Measurements from ENCODE around the gene EPHA1.
"Not testable (repeated sequence)": the region's sequence is repeated elsewhere in the genome, so short reads cannot be mapped to it uniquely, and the experiment has no call there.

The EPHA1 gene

DNA sequence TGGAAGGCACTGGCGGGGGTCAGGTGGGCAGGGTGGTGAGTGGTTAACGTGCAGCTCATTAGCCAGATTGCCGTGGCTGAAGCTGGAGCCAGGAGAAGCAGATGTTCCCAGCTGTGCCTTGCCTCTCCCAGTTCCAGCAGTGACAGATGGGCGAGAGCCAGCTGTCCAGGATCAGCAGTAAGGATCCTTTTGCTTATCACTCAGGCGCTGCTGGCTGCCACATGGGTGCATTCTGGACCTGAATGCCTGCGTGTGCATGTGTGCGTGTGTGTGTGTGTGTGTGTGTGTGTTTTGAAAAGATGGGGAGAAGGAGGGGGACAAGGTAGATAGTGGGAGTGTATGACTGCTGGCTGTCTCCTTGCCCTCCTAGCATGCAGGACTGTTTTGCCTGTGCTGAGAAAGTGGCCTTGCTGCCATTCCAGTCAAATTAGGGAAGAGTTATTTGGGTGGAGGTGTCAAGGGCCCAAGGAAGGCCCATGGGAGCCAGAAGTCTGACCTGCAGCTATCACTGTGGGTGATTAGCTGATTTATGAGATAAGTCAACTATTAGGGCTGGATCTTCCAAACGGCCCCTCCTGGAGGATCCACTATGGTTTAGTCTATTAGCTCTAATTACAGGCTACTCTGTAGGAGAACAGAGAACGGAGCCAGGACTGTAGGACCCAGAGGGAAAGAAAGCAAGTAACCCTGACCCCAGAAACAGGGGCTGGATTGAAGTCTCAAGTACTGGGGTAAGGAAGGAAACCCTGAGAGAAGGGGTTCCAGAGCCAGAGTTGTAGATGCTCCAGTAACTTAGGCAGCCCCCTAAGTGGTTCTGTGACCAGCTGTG, 3.3 kb downstream of the EPHA1 start:
- Histone ChIP-seq H3K79me2 (ENCODE audit: insufficient read depth, low read length) (peaks cover 12% of the 10 kb centered on the region), H3K9me2 (replicated peaks; ENCODE audit: low read depth, low read length) (no peaks in the 10 kb centered on the region), H3K4me2 (ENCODE audit: low read depth, low read length, poor library complexity, severe bottlenecking) (no peak overlapping the region), H3F3A (ENCODE audit: low read depth) (peaks cover 5% of the 10 kb centered on the region; the same call in 1 of the 2 replicates), H3K4me3 (ENCODE audit: low read length, poor library complexity, severe bottlenecking) (no peak overlapping the region), H3K36me3 (ENCODE audit: insufficient read depth, low read length) (no peaks in the 10 kb centered on the region), H3K9ac (ENCODE audit: low read depth, low read length, poor library complexity, severe bottlenecking) (no peak overlapping the region), H4K20me1 (ENCODE audit: insufficient read depth, low read length, poor library complexity, severe bottlenecking) (no peaks in the 10 kb centered on the region), H3K4me1 (ENCODE audit: insufficient read depth, low read length, poor library complexity, severe bottlenecking) (peaks cover 41% of the 10 kb centered on the region), H3K9me3 (ENCODE audit: insufficient read depth, low read depth, low read length) (no peaks in the 10 kb centered on the region), H2AFZ (ENCODE audit: low read length) (no peak overlapping the region), H3K27me3 (ENCODE audit: insufficient read depth, low read length, poor library complexity, severe bottlenecking) (no peaks in the 10 kb centered on the region)
- TF ChIP-seq EZH2phosphoT487 (IDR thresholded peaks at IDR 0.05; ENCODE audit: borderline replicate concordance) (no peak), CTCF (conservative IDR thresholded peaks at IDR 0.05; ENCODE audit: low read length) (no peak)

DNA sequence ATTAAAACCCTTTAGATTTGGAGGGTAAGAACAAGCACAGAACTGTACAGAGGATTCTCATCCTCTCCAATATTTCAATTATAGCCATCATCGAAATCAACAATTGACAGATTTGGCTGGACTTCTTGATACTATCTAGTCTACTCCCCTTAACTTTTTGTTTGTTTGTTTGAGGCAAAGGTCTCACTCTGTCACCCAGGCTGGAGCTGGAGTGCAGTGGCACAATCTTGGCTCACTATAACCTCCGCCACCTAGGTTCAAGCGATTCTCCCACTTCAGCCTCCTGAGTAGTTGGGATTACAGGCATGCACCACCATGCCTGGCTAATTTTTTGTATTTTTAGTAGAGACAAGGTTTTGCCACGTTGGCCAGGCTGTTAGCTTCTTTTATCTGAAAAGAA, 6.4 kb downstream of the EPHA1 start:
- H3K9me2 ChIP-seq (replicated peaks; ENCODE audit: low read depth, low read length); H3K79me2 ChIP-seq (ENCODE audit: insufficient read depth, low read length); H3F3A ChIP-seq (ENCODE audit: low read depth); H3K36me3 ChIP-seq (ENCODE audit: insufficient read depth, low read length); H3K4me3 ChIP-seq (ENCODE audit: low read length, poor library complexity, severe bottlenecking); H4K20me1 ChIP-seq (ENCODE audit: insufficient read depth, low read length, poor library complexity, severe bottlenecking); H3K27me3 ChIP-seq (ENCODE audit: insufficient read depth, low read length, poor library complexity, severe bottlenecking); H3K4me2 ChIP-seq (ENCODE audit: low read depth, low read length, poor library complexity, severe bottlenecking); H3K9ac ChIP-seq (ENCODE audit: low read depth, low read length, poor library complexity, severe bottlenecking); H3K9me3 ChIP-seq (ENCODE audit: insufficient read depth, low read depth, low read length); H2AFZ ChIP-seq (ENCODE audit: low read length): not testable (repeated sequence)
- peaks cover 18% of the 10 kb centered on the region for H3K4me1 ChIP-seq (ENCODE audit: insufficient read depth, low read length, poor library complexity, severe bottlenecking)

- H4K20me1 ChIP-seq (ENCODE audit: insufficient read depth, low read length, poor library complexity, severe bottlenecking) = no peaks in the 10 kb centered on the region
- no peak overlapping the region for H3K4me3 ChIP-seq (ENCODE audit: low read length, poor library complexity, severe bottlenecking)
- H2AFZ ChIP-seq (ENCODE audit: low read length) = no peak overlapping the region
- no peaks in the 10 kb centered on the region for H3K36me3 ChIP-seq (ENCODE audit: insufficient read depth, low read length)
- no peak overlapping the region for H3K9ac ChIP-seq (ENCODE audit: low read depth, low read length, poor library complexity, severe bottlenecking)
- TF ChIP-seq EZH2phosphoT487 (IDR thresholded peaks at IDR 0.05; ENCODE audit: borderline replicate concordance) = no peak
- H3K79me2 ChIP-seq (ENCODE audit: insufficient read depth, low read length) = no peaks in the 10 kb centered on the region
- H3K9me3 ChIP-seq (ENCODE audit: insufficient read depth, low read depth, low read length) = no peaks in the 10 kb centered on the region
- H3K9me2 ChIP-seq (replicated peaks; ENCODE audit: low read depth, low read length) = no peaks in the 10 kb centered on the region
- H3K27me3 ChIP-seq (ENCODE audit: insufficient read depth, low read length, poor library complexity, severe bottlenecking) = no peaks in the 10 kb centered on the region
- H3F3A ChIP-seq (ENCODE audit: low read depth) = no peaks in the 10 kb centered on the region
- H3K4me2 ChIP-seq (ENCODE audit: low read depth, low read length, poor library complexity, severe bottlenecking) = no peak overlapping the region
- H3K4me1 ChIP-seq (ENCODE audit: insufficient read depth, low read length, poor library complexity, severe bottlenecking) = peaks cover 8% of the 10 kb centered on the region
These were observed 7.4 kb downstream of the EPHA1 start for GRCh38 chr7:143401265-143401664.

DNA sequence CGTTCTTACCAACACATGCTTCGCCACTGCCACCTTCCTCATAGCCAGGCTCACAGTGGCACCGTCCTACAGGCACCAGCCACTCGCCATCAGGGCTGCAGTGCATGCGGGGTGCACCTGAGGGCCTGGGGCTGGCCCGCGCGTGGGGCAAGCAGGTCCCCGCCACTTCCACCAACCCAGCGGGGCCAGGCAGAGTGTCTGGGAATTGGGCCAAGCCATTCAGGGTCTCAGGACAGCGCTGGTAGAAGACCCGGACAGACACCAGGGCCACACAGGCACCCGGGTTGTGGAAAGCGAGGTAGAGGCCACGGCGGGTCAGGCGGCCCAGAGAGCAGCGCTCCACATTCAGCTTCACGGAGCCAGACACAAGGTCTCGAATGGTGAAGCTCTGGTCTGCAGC, 9.0 kb downstream of the EPHA1 start:
- Histone ChIP-seq H3K4me1 (ENCODE audit: insufficient read depth, low read length, poor library complexity, severe bottlenecking) (peaks cover 4% of the 10 kb centered on the region), H3K27me3 (ENCODE audit: insufficient read depth, low read length, poor library complexity, severe bottlenecking) (no peaks in the 10 kb centered on the region), H3K9me2 (replicated peaks; ENCODE audit: low read depth, low read length) (no peaks in the 10 kb centered on the region), H2AFZ (ENCODE audit: low read length) (no peak overlapping the region), H3K79me2 (ENCODE audit: insufficient read depth, low read length) (no peaks in the 10 kb centered on the region), H3K4me2 (ENCODE audit: low read depth, low read length, poor library complexity, severe bottlenecking) (no peak overlapping the region), H3K36me3 (ENCODE audit: insufficient read depth, low read length) (no peaks in the 10 kb centered on the region), H3K9ac (ENCODE audit: low read depth, low read length, poor library complexity, severe bottlenecking) (no peak overlapping the region), H3K9me3 (ENCODE audit: insufficient read depth, low read depth, low read length) (no peaks in the 10 kb centered on the region), H3F3A (ENCODE audit: low read depth) (no peaks in the 10 kb centered on the region), H4K20me1 (ENCODE audit: insufficient read depth, low read length, poor library complexity, severe bottlenecking) (no peaks in the 10 kb centered on the region), H3K4me3 (ENCODE audit: low read length, poor library complexity, severe bottlenecking) (no peak overlapping the region)
- no peak for TF ChIP-seq CTCF (conservative IDR thresholded peaks at IDR 0.05; ENCODE audit: low read length)
- TF ChIP-seq EZH2phosphoT487 (IDR thresholded peaks at IDR 0.05; ENCODE audit: borderline replicate concordance) = no peak
